K562 treated with DMSO at 1 percent for 48 hours (cell line): ENCODE data around the gene MYG1. TPM values are rescaled to one million over a fixed set of nuclear protein-coding genes. Genes with fewer than 3 reads are reported as not detected.

Source experiments
- total RNA-seq: library from RNA; unstranded; fragments of 300-600 nt; gene quantifications from 2 replicates; pipeline ENCODE4 v1.2.3, GENCODE V29; 2022; ENCODE audit warnings: low replicate concordance; ENCODE audit errors: extremely low read depth

The MYG1 gene
- total RNA-seq = not detected in 2 replicates

GRCh38 chr12:53299454-53300180, at the start of gene MYG1:
MYG1 (plus strand) TSS chr12:53299695; CDS start chr12:53299738, 43 bp downstream.

GRCh38 chr12:53267999-53268629, 31.4 kb upstream of the MYG1 start, which contains the start of gene ESPL1:
ESPL1 (plus strand) TSS chr12:53268299; CDS start chr12:53268767, 468 bp downstream.

GRCh38 chr12:53295070-53295890, 4.2 kb upstream of the MYG1 start, which contains the start of gene PFDN5:
PFDN5 (plus strand) TSS chr12:53295542; CDS start chr12:53295568, 26 bp downstream.

GRCh38 chr12:53336181-53336681, 36.7 kb downstream of the MYG1 start, which contains the start of gene SP7:
SP7 (minus strand) TSS chr12:53336354; CDS start chr12:53335646, 708 bp downstream.

Other genes with a start within 250 kb of the MYG1 start
- not detected in 2 replicates for gene TNS2, start 249.6 kb upstream of the MYG1 start, total RNA-seq
- gene SPRYD3, start 220.3 kb upstream of the MYG1 start, total RNA-seq = not detected in 2 replicates
- gene IGFBP6, start 202.0 kb upstream of the MYG1 start, total RNA-seq = not detected in 2 replicates
- not detected in 2 replicates for gene SOAT2, start 196.2 kb upstream of the MYG1 start, total RNA-seq
- gene ZNF740, start 119.0 kb upstream of the MYG1 start, total RNA-seq = not detected in 2 replicates
- gene CSAD, start 118.8 kb upstream of the MYG1 start, total RNA-seq = not detected in 2 replicates
- gene ITGB7, start 92.4 kb upstream of the MYG1 start, total RNA-seq = not detected in 2 replicates
- gene RARG, start 67.5 kb upstream of the MYG1 start, total RNA-seq = not detected in 2 replicates
- gene ESPL1, start 31.4 kb upstream of the MYG1 start, total RNA-seq = not detected in 2 replicates
- not detected in 2 replicates for gene PFDN5, start 4.2 kb upstream of the MYG1 start, total RNA-seq
- gene AAAS, start 21.9 kb downstream of the MYG1 start, total RNA-seq = 870 TPM in 1 of 2 replicates, not detected in the other
- gene SP7, start 36.7 kb downstream of the MYG1 start, total RNA-seq = not detected in 2 replicates
- gene SP1, start 80.5 kb downstream of the MYG1 start, total RNA-seq = not detected in 2 replicates
- gene AMHR2, start 124.2 kb downstream of the MYG1 start, total RNA-seq = not detected in 2 replicates
- not detected in 2 replicates for gene PRR13, start 142.0 kb downstream of the MYG1 start, total RNA-seq
- gene PCBP2, start 152.4 kb downstream of the MYG1 start, total RNA-seq = 314 and 817 TPM in 2 replicates
- not detected in 2 replicates for gene MAP3K12, start 199.8 kb downstream of the MYG1 start, total RNA-seq
- gene TARBP2, start 201.6 kb downstream of the MYG1 start, total RNA-seq = not detected in 2 replicates
- gene NPFF, start 207.8 kb downstream of the MYG1 start, total RNA-seq = not detected in 2 replicates